HUES64 (cell line): ENCODE results near the gene CORO1A.
"Not testable (repeated sequence)": the region's sequence is repeated elsewhere in the genome, so short reads cannot be mapped to it uniquely, and the experiment has no call there.

ENCODE experiments used
- H3K27ac ChIP-seq: 2 replicates; pipeline ENCODE4 v1.7.0; 2013; ENCODE audit warnings: low read depth, low read length, inconsistent platforms
- H3K27me3 ChIP-seq: 2 replicates; pipeline ENCODE4 v1.6.1; 2013; ENCODE audit warnings: mild to moderate bottlenecking, low read length; ENCODE audit not compliant: insufficient read depth
- H3K36me3 ChIP-seq: 2 replicates; pipeline ENCODE4 v1.6.1; 2013; ENCODE audit warnings: mild to moderate bottlenecking, low read length; ENCODE audit not compliant: insufficient read depth
- H3K4me1 ChIP-seq: 2 replicates; pipeline ENCODE4 v1.6.1; 2013; ENCODE audit warnings: mild to moderate bottlenecking, low read length, moderate library complexity; ENCODE audit not compliant: insufficient read depth
- H3K4me3 ChIP-seq: 2 replicates; pipeline ENCODE4 v1.5.1; 2013; ENCODE audit warnings: mild to moderate bottlenecking, low read length, moderate library complexity
- H3K9ac ChIP-seq: 2 replicates; pipeline ENCODE4 v1.6.1; 2013; ENCODE audit warnings: mild to moderate bottlenecking, low read depth, low read length
- H3K9me3 ChIP-seq: 2 replicates; pipeline ENCODE4 v1.6.1; 2013; ENCODE audit warnings: low read depth, low read length; ENCODE audit not compliant: insufficient read depth
- WGBS: fragments of 150-250, 120-280 bp; methylation state at CpG from one replicate; pipeline ENCODE4 v1.1.7; 2013; ENCODE audit warnings: missing lambda C conversion rate; 5-methylcytosine and 5-hydroxymethylcytosine counted together

CORO1A gene

DNA sequence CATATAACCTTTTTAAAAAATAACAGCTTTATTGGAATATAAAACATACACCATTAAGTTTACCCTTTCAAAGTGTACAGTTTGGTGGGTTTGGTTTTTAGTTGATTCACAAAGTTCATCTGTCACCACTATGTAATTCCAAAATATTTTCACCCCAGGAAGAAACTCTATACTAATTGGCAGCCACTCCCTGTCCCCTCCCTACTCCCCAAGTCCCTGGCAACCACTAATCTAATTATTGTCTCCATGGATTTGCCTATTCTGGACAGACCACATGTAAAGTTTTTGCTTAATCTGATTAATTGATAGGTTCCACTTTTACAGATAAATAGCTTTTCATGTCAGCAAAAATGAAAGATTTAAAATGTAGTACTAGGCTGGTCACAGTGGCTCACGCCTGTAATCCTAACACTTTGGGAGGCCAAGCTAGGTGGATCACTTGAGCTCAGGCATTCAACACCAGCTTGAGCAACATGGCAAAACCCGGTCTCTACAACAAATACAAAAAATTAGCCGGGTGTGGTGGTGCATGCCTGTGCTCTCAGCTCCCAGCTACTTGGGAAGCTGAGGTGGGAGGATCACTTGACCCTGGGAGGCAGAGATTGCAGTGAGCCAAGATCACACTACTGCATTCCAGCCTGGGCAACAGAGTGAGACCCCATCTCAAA, 35.4 kb upstream of the CORO1A start:
- no peak overlapping the region for H3K27ac ChIP-seq
- H3K36me3 ChIP-seq: no peaks in the 10 kb centered on the region

DNA sequence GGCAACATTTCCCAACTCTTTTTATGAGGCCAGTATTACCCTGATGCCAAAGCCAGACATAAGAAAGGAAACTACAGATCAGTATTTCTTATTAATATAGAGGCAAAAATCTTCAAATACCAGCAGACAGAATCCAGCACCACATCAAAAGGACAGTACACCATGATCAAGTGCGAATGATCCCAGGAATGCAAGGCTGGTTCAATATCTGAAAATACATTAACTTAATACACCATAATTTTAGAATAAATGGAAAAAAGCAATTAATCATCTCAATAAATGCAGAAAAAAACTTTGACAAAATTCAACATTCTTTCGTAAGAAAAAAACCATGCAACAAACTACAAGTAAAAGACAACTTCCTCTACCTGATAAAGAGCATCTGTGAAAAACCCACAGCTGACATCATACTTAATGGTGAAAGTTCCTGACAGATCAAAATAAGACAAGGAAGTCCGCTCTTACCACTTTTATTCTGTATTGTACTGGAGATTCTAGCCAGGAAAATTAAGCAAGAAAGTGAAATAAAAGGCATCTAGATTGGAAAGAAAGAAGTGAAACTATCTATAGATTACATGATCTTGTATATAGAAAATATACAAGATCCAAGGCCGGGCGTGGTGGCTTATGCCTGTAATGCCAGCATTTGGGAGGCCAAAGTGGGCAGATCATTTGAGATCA, 34.0 kb upstream of the CORO1A start:
- Histone ChIP-seq H3K4me1 (no peaks in the 10 kb centered on the region), H3K27ac (no peak overlapping the region), H3K36me3 (no peaks in the 10 kb centered on the region)

More for the DNA sequence above, 35.4 kb upstream of the CORO1A start:
- Histone ChIP-seq H3K4me3 (no peak overlapping the region), H3K27me3 (no peaks in the 10 kb centered on the region), H3K9me3 (peaks cover 7% of the 10 kb centered on the region), H3K9ac (no peak overlapping the region), H3K4me1 (no peaks in the 10 kb centered on the region)
- WGBS: 91% methylated on average over 3 of the region's 3 CpGs

DNA sequence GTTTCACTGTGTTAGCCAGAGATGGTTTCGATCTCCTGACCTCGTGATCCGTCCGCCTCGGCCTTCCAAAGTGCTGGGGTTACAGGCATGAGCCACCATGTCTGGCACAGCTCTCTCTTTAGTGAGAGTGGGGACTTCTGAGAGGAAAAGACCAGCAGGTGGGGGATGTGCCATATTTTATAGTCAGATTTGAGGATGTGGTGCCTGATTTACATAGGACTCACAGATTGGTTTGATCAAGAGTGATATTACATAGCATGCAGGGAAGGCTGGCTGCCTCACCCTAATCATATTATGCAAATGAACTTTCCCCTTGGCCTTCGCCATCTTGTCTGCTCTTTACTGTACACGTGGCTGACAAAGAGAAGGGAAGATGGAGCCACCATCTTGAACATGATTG, 32.3 kb upstream of the CORO1A start:
- Histone ChIP-seq H3K36me3 (no peaks in the 10 kb centered on the region), H3K27ac (no peak overlapping the region), H3K9me3 (peaks cover 7% of the 10 kb centered on the region), H3K9ac (no peak overlapping the region), H3K27me3 (no peaks in the 10 kb centered on the region), H3K4me1 (no peaks in the 10 kb centered on the region), H3K4me3 (no peak overlapping the region)
- 93% methylated on average over 7 of the region's 7 CpGs for WGBS

More for the DNA sequence above, 34.0 kb upstream of the CORO1A start:
- 94% methylated on average over 4 of the region's 5 CpGs for WGBS
- Histone ChIP-seq H3K9me3 (peaks cover 7% of the 10 kb centered on the region), H3K9ac (no peak overlapping the region), H3K4me3 (no peak overlapping the region), H3K27me3 (no peaks in the 10 kb centered on the region)

DNA sequence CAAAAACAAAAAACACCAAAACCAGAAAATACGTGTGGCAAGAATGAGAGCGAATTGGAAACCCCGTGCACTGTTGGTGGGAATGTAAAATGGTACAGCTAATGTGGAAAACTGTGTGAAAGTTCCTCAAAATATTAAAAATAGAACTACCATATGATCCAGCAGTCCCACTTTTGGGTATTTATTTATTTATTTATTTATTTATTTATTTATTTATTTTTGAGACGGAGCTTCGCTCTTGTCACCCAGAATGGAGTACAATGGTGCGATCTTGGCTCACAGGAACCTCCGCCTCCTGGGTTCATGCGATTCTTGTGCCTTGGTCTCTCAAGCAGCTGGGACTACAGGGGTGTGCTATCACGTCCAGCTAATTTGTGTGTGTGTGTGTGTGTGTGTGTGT, 30.9 kb upstream of the CORO1A start:
- Histone ChIP-seq H3K27ac (no peak overlapping the region), H3K27me3 (no peaks in the 10 kb centered on the region), H3K36me3 (no peaks in the 10 kb centered on the region), H3K4me1 (no peaks in the 10 kb centered on the region), H3K4me3 (no peak overlapping the region), H3K9me3 (peaks cover 7% of the 10 kb centered on the region), H3K9ac (no peak overlapping the region)
- 93% methylated on average over 6 of the region's 9 CpGs for WGBS

DNA sequence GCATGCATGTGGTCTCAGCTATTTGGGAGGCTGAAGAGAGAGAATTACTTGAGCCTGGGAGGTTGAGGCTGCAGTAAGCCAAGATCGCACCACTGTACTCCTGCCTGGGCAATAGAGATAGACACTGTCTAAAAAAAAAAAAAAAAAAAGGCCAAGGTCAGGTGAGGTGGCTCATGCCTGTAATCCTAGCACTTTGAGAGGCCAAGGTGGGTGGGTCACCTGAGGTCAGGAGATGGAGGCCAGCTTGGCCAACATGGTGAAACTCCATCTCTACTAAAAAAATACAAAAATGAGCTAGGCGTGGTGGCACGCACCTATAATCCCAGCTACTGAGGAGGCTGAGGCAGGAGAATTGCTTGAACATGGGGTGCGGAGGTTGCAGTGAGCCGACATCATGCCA, 28.2 kb upstream of the CORO1A start:
- Histone ChIP-seq H3K36me3 (no peaks in the 10 kb centered on the region), H3K27me3 (no peaks in the 10 kb centered on the region), H3K4me1 (no peaks in the 10 kb centered on the region), H3K9ac (no peak overlapping the region), H3K4me3 (no peak overlapping the region), H3K9me3 (no peaks in the 10 kb centered on the region), H3K27ac (no peak overlapping the region)
- 88% methylated on average over 5 of the region's 5 CpGs for WGBS

DNA sequence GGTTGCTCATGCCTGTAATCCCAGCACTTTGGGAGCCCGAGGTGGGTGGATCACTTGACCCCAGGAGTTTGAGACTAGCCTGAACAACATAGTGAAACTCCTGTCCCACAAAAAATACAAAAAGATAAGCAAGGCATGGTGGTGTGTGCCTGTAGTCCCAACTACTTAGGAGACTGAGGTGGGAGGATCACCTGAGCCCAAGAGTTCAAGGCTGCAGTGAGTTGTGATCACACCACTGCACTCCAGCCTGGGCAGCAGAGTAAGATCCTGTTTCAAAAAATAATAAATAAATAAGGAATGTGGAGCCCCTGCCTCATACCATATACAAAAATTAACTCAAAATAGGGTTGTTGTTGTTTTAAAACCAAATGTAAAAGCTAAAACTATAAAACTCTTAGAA, 26.2 kb upstream of the CORO1A start:
- no peaks in the 10 kb centered on the region for H3K9me3 ChIP-seq
- H3K4me1 ChIP-seq: no peaks in the 10 kb centered on the region
- H3K27me3 ChIP-seq: no peaks in the 10 kb centered on the region
- H3K9ac ChIP-seq: no peak overlapping the region
- H3K36me3 ChIP-seq: no peaks in the 10 kb centered on the region
- no peak overlapping the region for H3K4me3 ChIP-seq
- WGBS: 94% methylated on average over 1 of the region's 1 CpG
- no peak overlapping the region for H3K27ac ChIP-seq

DNA sequence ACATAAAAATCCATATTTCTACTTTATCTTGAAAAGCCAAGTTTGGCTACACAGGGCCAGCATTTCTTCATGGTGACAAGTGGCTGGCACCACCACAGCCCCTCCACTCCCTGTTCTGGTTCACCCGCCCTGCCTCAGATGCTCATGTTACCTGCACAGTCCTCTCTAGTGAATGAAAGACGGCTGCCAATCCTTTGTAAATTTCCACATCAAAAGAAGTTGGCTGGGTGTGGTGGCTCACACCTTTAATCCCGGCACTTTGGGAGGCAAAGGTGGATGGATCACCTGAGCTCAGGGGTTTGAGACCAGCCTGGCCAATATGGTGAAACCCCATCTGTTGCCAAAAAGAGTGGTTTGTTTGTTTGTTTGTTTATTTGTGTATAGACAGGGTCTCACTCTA, 19.9 kb upstream of the CORO1A start:
- Histone ChIP-seq H3K9ac (no peak overlapping the region), H3K9me3 (no peaks in the 10 kb centered on the region), H3K4me1 (no peaks in the 10 kb centered on the region), H3K27me3 (no peaks in the 10 kb centered on the region), H3K27ac (no peak overlapping the region), H3K4me3 (no peak overlapping the region), H3K36me3 (no peaks in the 10 kb centered on the region)
- WGBS: 80% methylated on average over 3 of the region's 3 CpGs

DNA sequence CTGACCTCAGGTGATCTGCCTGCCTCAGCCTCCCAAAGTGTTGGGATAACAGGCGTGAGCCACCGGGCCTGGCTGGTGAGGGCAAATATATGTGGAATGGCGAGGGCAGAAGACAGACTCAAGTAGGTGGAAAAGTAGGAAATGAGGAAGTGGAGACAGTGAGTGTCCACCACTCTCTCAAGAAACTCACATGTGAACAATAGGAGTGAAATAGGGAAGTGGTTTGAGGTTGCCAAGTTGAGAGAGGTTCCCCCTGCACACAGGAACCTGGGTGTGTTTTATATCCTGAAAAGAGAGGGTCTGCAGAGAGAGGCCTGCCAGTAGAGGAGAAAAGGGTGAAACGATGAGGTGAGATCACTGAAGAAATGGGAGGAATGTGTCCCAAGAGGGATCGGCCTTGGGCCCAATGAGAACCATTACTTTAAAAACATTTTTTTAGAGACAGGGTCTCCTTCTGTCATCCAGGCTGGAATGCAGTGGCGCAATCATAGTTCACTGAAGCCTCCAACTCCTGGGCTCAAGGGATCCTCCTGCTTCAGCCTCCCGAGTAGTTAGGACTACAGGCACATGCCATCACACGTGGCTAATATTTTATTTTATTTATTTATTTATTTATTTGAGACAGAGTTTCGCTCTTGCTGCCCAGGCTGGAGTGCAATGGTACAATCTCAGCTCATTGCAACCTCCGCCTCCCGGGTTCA, 17.1 kb upstream of the CORO1A start:
- no peaks in the 10 kb centered on the region for H3K4me1 ChIP-seq
- no peaks in the 10 kb centered on the region for H3K36me3 ChIP-seq
- H3K9ac ChIP-seq: no peak overlapping the region
- no peaks in the 10 kb centered on the region for H3K27me3 ChIP-seq
- no peak overlapping the region for H3K4me3 ChIP-seq
- H3K27ac ChIP-seq: no peak overlapping the region
- H3K9me3 ChIP-seq: no peaks in the 10 kb centered on the region
- 95% methylated on average over 10 of the region's 11 CpGs for WGBS

DNA sequence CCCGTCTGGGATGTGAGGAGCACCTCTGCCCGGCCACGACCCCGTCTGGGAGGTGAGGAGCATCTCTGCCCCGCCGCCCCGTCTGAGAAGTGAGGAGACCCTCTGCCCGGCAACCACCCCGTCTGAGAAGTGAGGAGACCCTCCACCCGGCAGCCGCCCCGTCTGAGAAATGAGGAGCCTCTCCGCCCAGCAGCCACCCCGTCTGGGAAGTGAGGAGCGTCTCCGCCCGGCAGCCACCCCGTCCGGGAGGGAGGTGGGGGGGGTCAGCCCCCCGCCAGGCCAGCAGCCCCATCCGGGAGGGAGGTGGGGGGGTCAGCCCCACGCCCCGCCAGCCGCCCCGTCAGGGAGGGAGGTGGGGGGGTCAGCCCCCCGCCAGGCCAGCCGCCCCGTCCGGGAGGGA, 14.7 kb upstream of the CORO1A start:
- H3K9me3 ChIP-seq, H3K27ac ChIP-seq, H3K9ac ChIP-seq, H3K27me3 ChIP-seq, H3K4me1 ChIP-seq, H3K4me3 ChIP-seq, H3K36me3 ChIP-seq: not testable (repeated sequence)
- 96% methylated on average over 12 of the region's 29 CpGs for WGBS

DNA sequence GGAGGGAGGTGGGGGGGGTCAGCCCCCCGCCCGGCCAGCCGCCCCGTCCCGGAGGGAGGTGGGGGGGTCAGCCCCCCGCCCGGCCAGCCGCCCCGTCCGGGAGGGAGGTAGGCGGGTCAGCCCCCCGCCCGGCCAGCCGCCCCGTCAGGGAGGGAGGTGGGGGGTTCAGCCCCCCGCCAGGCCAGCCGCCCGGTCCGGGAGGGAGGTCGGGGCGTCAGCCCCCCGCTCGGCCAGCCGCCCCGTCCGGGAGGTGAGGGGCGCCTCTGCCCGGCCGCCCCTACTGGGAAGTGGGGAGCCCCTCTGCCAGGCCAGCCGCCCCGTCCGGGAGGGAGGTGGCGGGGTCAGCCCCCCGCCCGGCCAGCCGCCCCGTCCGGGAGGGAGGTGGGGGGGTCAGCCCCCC, 14.0 kb upstream of the CORO1A start:
- not testable (repeated sequence) for H3K9me3 ChIP-seq, H3K9ac ChIP-seq, H3K4me1 ChIP-seq, H3K36me3 ChIP-seq, H3K27ac ChIP-seq, H3K27me3 ChIP-seq, H3K4me3 ChIP-seq
- 98% methylated on average over 24 of the region's 38 CpGs for WGBS

DNA sequence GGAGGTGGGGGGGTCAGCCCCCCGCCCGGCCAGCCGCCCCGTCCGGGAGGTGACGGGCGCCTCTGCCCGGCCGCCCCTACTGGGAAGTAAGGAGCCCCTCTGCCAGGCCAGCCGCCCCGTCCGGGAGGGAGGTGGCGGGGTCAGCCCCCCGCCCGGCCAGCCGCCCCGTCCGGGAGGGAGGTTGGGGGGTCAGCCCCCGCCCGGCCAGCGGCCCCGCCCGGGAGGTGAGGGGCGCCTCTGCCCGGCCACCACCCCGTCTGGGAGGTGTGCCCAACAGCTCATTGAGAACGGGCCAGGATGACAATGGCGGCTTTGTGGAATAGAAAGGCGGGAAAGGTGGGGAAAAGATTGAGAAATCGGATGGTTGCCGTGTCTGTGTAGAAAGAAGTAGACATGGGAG, 13.3 kb upstream of the CORO1A start:
- WGBS: 97% methylated on average over 17 of the region's 31 CpGs
- H3K27me3 ChIP-seq, H3K27ac ChIP-seq, H3K36me3 ChIP-seq, H3K9me3 ChIP-seq, H3K4me1 ChIP-seq, H3K9ac ChIP-seq, H3K4me3 ChIP-seq: not testable (repeated sequence)
